Hindlimb muscle (tissue), 1 donor: ENCODE results near the gene DIAPH3. TPM values are rescaled to one million over a fixed set of nuclear protein-coding genes. Genes with fewer than 3 reads are reported as not detected.

Experiments
- polyA plus RNA-seq: library from polyadenylated mRNA; unstranded; fragments of 120-200 nt; gene quantifications from one replicate; pipeline ENCODE4 v1.2.1, GENCODE V29; 2013; ENCODE audit not compliant: insufficient read length

Gene DIAPH3
- polyA plus RNA-seq, 1 donor: 6.3 TPM

Other genes with a start within 250 kb of the DIAPH3 start
- gene TDRD3, start 233.3 kb upstream of the DIAPH3 start, polyA plus RNA-seq: 35.2 TPM